ENCODE measurements around the gene LPP. TPM values are rescaled to one million over a fixed set of nuclear protein-coding genes. Genes with fewer than 3 reads are reported as not detected.

LPP gene
- total RNA-seq, 2 donors from 2014 or later: 170 to 246 TPM

GRCh38 chr3:188875413-188875812, 721.5 kb downstream of the LPP start:
- Histone ChIP-seq H3K36me3 (no peaks in the 10 kb centered on the region), H3K27ac (no peak overlapping the region), H3K4me3 (no peak overlapping the region), H3K4me1 (no peaks in the 10 kb centered on the region), H3K9me3 (no peaks in the 10 kb centered on the region), H3K9ac (ENCODE audit: low read depth in 2 of 2, low read length in 2 of 2) (no peak overlapping the region), H3K27me3 (no peaks in the 10 kb centered on the region)
- no peak for TF ChIP-seq CTCF (IDR thresholded peaks at IDR 0.05)
- no peak for DNase-seq
- intact Hi-C loops (cut with DNase I): no loop called here

GRCh38 chr3:188876370-188876769, 722.4 kb downstream of the LPP start:
- Histone ChIP-seq H3K9me3 (no peaks in the 10 kb centered on the region), H3K36me3 (no peaks in the 10 kb centered on the region), H3K4me3 (no peak overlapping the region), H3K27me3 (no peaks in the 10 kb centered on the region), H3K4me1 (no peaks in the 10 kb centered on the region), H3K27ac (no peak overlapping the region), H3K9ac (ENCODE audit: low read depth in 2 of 2, low read length in 2 of 2) (no peak overlapping the region)
- intact Hi-C loops (cut with DNase I): no loop called here
- no peak for TF ChIP-seq CTCF (IDR thresholded peaks at IDR 0.05)
- no peak for DNase-seq

- TF ChIP-seq CTCF (IDR thresholded peaks at IDR 0.05): no peak
- Histone ChIP-seq H3K4me3 (no peak overlapping the region), H3K4me1 (no peaks in the 10 kb centered on the region), H3K36me3 (no peaks in the 10 kb centered on the region), H3K9me3 (no peaks in the 10 kb centered on the region), H3K9ac (ENCODE audit: low read depth in 2 of 2, low read length in 2 of 2) (no peak overlapping the region), H3K27ac (no peak overlapping the region), H3K27me3 (no peaks in the 10 kb centered on the region)
- DNase-seq: no peak
- intact Hi-C loops (cut with DNase I): no loop called here
Observed at GRCh38 chr3:188877381-188877780, 723.4 kb downstream of the LPP start.

GRCh38 chr3:188878076-188878475, 724.1 kb downstream of the LPP start:
- H3K4me3 ChIP-seq: no peak overlapping the region
- no peak for DNase-seq
- no peaks in the 10 kb centered on the region for H3K9me3 ChIP-seq
- H3K4me1 ChIP-seq: no peaks in the 10 kb centered on the region
- H3K36me3 ChIP-seq: no peaks in the 10 kb centered on the region
- no peak overlapping the region for H3K9ac ChIP-seq (ENCODE audit: low read depth in 2 of 2, low read length in 2 of 2)
- H3K27ac ChIP-seq: no peak overlapping the region
- H3K27me3 ChIP-seq: no peaks in the 10 kb centered on the region
- TF ChIP-seq CTCF (IDR thresholded peaks at IDR 0.05): no peak
- intact Hi-C loops (cut with DNase I): no loop called here

- no peak overlapping the region for H3K4me3 ChIP-seq
- H3K9me3 ChIP-seq: no peaks in the 10 kb centered on the region
- intact Hi-C loops (cut with DNase I): no loop called here
- H3K27ac ChIP-seq: no peak overlapping the region
- DNase-seq: no peak
- no peak for TF ChIP-seq CTCF (IDR thresholded peaks at IDR 0.05)
- H3K36me3 ChIP-seq: no peaks in the 10 kb centered on the region
- no peaks in the 10 kb centered on the region for H3K27me3 ChIP-seq
- no peak overlapping the region for H3K9ac ChIP-seq (ENCODE audit: low read depth in 2 of 2, low read length in 2 of 2)
- H3K4me1 ChIP-seq: no peaks in the 10 kb centered on the region
Observed at GRCh38 chr3:188881954-188882641, 728.1 kb downstream of the LPP start.

All from colonic mucosa (tissue), 4 donors.